H9 (cell line): ENCODE data around the gene TBC1D8. TPM values are rescaled to one million over a fixed set of nuclear protein-coding genes. Genes with fewer than 3 reads are reported as not detected.

Experiments
- DNase-seq: peaks from one replicate; pipeline ENCODE4 v3.0.0-alpha.2; 2017
- H2AFZ ChIP-seq: one replicate; pipeline ENCODE4 v1.6.1; 2013; ENCODE audit warnings: mild to moderate bottlenecking, low read length, control low read depth, moderate library complexity
- H2AK5ac ChIP-seq: 2 replicates; pipeline ENCODE4 v1.6.1; 2013; ENCODE audit warnings: low read length, control low read depth, mixed read lengths; ENCODE audit not compliant: insufficient read length
- H2BK120ac ChIP-seq: one replicate; pipeline ENCODE4 v1.6.1; 2013; ENCODE audit warnings: low read depth, mild to moderate bottlenecking, low read length, control low read depth, inconsistent platforms; ENCODE audit not compliant: poor library complexity, severe bottlenecking
- H2BK12ac ChIP-seq: 2 replicates; pipeline ENCODE4 v1.6.1; 2013; ENCODE audit warnings: low read length, control low read depth, mixed read lengths, low read depth; ENCODE audit not compliant: insufficient read length
- H2BK15ac ChIP-seq: 2 replicates; pipeline ENCODE4 v1.6.1; 2013; ENCODE audit warnings: low read depth, low read length, control low read depth
- H2BK20ac ChIP-seq: one replicate; pipeline ENCODE4 v1.6.1; 2013; ENCODE audit warnings: low read depth, mild to moderate bottlenecking, low read length, control low read depth, inconsistent platforms; ENCODE audit not compliant: poor library complexity, severe bottlenecking
- H2BK5ac ChIP-seq: 2 replicates; pipeline ENCODE4 v1.6.1; 2013; ENCODE audit warnings: low read length, control low read depth, mixed read lengths; ENCODE audit not compliant: insufficient read length
- H3K14ac ChIP-seq: 2 replicates; pipeline ENCODE4 v1.6.1; 2013; ENCODE audit warnings: low read length, control low read depth; ENCODE audit not compliant: insufficient read depth
- H3K18ac ChIP-seq: 2 replicates; pipeline ENCODE4 v1.6.1; 2013; ENCODE audit warnings: low read depth, mild to moderate bottlenecking, mixed read lengths, low read length, control low read depth; ENCODE audit not compliant: insufficient read length
- H3K23ac ChIP-seq: 2 replicates; pipeline ENCODE4 v1.6.1; 2013; ENCODE audit warnings: low read length, control low read depth, mixed read lengths, low read depth; ENCODE audit not compliant: insufficient read length
- H3K23me2 ChIP-seq: 2 replicates; pipeline ENCODE4 v1.6.1; 2013; ENCODE audit warnings: low read depth, mild to moderate bottlenecking, mixed read lengths, low read length, control low read depth; ENCODE audit not compliant: insufficient read length, poor library complexity, severe bottlenecking
- H3K27ac ChIP-seq: 2 replicates; pipeline ENCODE4 v1.5.1; 2013; ENCODE audit warnings: low read length, control low read depth, mixed read lengths, low read depth; ENCODE audit not compliant: insufficient read length
- H3K27me3 ChIP-seq: 2 replicates; pipeline ENCODE4 v1.6.1; 2013; ENCODE audit warnings: low read length, control low read depth, inconsistent platforms; ENCODE audit not compliant: insufficient read depth
- H3K4ac ChIP-seq: 2 replicates; pipeline ENCODE4 v1.6.1; 2013; ENCODE audit warnings: low read depth, mild to moderate bottlenecking, control low read depth, inconsistent platforms, low read length, moderate library complexity
- H3K4me1 ChIP-seq: 2 replicates; pipeline ENCODE4 v1.6.1; 2013; ENCODE audit warnings: low read length, control low read depth, inconsistent platforms; ENCODE audit not compliant: insufficient read depth
- H3K4me2 ChIP-seq: 2 replicates; pipeline ENCODE4 v1.6.1; 2013; ENCODE audit warnings: low read length, control low read depth, mixed read lengths; ENCODE audit not compliant: insufficient read length, insufficient read depth
- H3K56ac ChIP-seq: 2 replicates; pipeline ENCODE4 v1.6.1; 2013; ENCODE audit warnings: low read depth, mild to moderate bottlenecking, mixed read lengths, low read length, control low read depth; ENCODE audit not compliant: insufficient read length
- H3K79me1 ChIP-seq: 2 replicates; pipeline ENCODE4 v1.6.1; 2013; ENCODE audit warnings: low read depth, mild to moderate bottlenecking, moderate library complexity, low read length, control low read depth, inconsistent platforms; ENCODE audit not compliant: insufficient read depth, poor library complexity, severe bottlenecking
- H3K79me2 ChIP-seq: 2 replicates; pipeline ENCODE4 v1.6.1; 2013; ENCODE audit warnings: low read length, control low read depth, inconsistent platforms; ENCODE audit not compliant: insufficient read depth
- H3K9ac ChIP-seq: 2 replicates; pipeline ENCODE4 v1.6.1; 2013; ENCODE audit warnings: low read length, control low read depth, mixed read lengths; ENCODE audit not compliant: insufficient read length; ENCODE audit errors: extremely low read depth
- H3K9me3 ChIP-seq: one replicate; pipeline ENCODE4 v1.6.1; 2013; ENCODE audit warnings: low read depth, low read length, inconsistent platforms; ENCODE audit not compliant: control insufficient read depth
- H3T11ph ChIP-seq: one replicate; pipeline ENCODE4 v1.6.1; 2013; ENCODE audit warnings: mild to moderate bottlenecking, low read length, control low read depth, inconsistent platforms
- H4K20me1 ChIP-seq: one replicate; pipeline ENCODE4 v1.6.1; 2013; ENCODE audit not compliant: control insufficient read depth, insufficient read length, insufficient read depth
- H4K5ac ChIP-seq: 2 replicates; pipeline ENCODE4 v1.6.1; 2013; ENCODE audit warnings: low read depth, mild to moderate bottlenecking, mixed read lengths, low read length, control low read depth; ENCODE audit not compliant: insufficient read length
- H4K8ac ChIP-seq: replicated peaks from 2 replicates; pipeline ENCODE4 v1.6.1; 2013; ENCODE audit warnings: low read length, control low read depth, mixed read lengths, low read depth; ENCODE audit not compliant: insufficient read length
- H4K91ac ChIP-seq: 2 replicates; pipeline ENCODE4 v1.6.1; 2013; ENCODE audit warnings: low read depth, mild to moderate bottlenecking, moderate library complexity, mixed read lengths, low read length, control low read depth; ENCODE audit not compliant: insufficient read length
- H3K27ac Mint-ChIP-seq, 3 experiments: 2 replicates in 2 of 3; 3 replicates in 1 of 3; pipeline ENCODE4 v1.8.0; 2020 to 2021; ENCODE audit warnings: mixed read lengths in 3 of 3, mild to moderate bottlenecking in 1 of 3, moderate library complexity in 1 of 3
- H3K27me3 Mint-ChIP-seq: 2 replicates; pipeline ENCODE4 v1.8.0; 2021; ENCODE audit warnings: low read depth, mild to moderate bottlenecking, moderate library complexity, mixed read lengths
- H3K36me3 Mint-ChIP-seq, 3 experiments: 2 replicates in 2 of 3; 3 replicates in 1 of 3; pipeline ENCODE4 v1.8.0; 2020 to 2021; ENCODE audit warnings: low read depth in 3 of 3, mixed read lengths in 3 of 3; ENCODE audit not compliant: insufficient read depth in 1 of 3
- H3K4me1 Mint-ChIP-seq, 2 experiments: 2 replicates each; pipeline ENCODE4 v1.8.0; 2020; ENCODE audit warnings: mixed read lengths in 2 of 2
- H3K4me3 Mint-ChIP-seq, 2 experiments: 2 replicates in 1 of 2; 3 replicates in 1 of 2; pipeline ENCODE4 v1.8.0; 2020 to 2021; ENCODE audit warnings: mild to moderate bottlenecking in 2 of 2, mixed read lengths in 2 of 2, moderate library complexity in 1 of 2
- H3K9me3 Mint-ChIP-seq, 2 experiments: 2 replicates in 1 of 2; 3 replicates in 1 of 2; pipeline ENCODE4 v1.8.0; 2020; ENCODE audit warnings: mild to moderate bottlenecking in 2 of 2, mixed read lengths in 2 of 2, moderate library complexity in 1 of 2
- WGBS: extraction: QIAGEN DNeasy Blood & Tissue Kit; methylation state at CpG from one replicate; pipeline ENCODE4 v1.1.7; 2013; ENCODE audit warnings: missing lambda C conversion rate, low lambda C conversion rate, mixed read lengths; ENCODE audit not compliant: insufficient read length; ENCODE audit errors: extremely low coverage; 5-methylcytosine and 5-hydroxymethylcytosine counted together
- total RNA-seq: library from RNA; stranded (reverse); gene quantifications from 2 replicates; pipeline ENCODE4 v1.2.1, GENCODE V29; 2021
- TF ChIP-seq, protein P1 (sequence below): fragments of 200-600 bp; sonication (generic); conservative IDR thresholded peaks from 3 replicates; pipeline ENCODE4 v1.8.0; 2021; ENCODE audit warnings: antibody characterized with exemption, mild to moderate bottlenecking

Gene TBC1D8
- total RNA-seq, 1 experiment from 2014 or later, result 16.6 TPM

DNA sequence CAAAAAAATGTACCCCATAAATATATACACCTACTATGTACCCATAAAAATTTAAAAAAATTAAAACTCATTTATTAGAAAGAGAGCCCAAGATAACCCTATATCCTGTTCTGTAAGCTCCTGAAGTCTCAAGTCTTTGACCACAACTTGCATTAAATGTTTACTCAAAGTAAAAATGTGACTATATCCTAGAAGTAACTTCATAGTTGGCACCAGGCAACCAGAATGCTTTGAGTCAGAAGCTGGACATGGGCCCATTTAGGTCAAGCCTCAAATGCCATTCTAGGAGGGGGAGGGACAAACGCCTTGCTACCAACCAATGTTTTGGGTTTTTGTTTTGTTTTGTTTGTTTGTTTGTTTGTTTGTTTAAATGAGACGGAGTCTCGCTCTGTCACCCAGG, 9.3 kb upstream of the TBC1D8 start:
- no peak overlapping the region for H3K4me2 ChIP-seq
- no peaks in the 10 kb centered on the region for H3K23me2 ChIP-seq
- H3K4ac ChIP-seq, result no peak overlapping the region
- H4K20me1 ChIP-seq, result no peaks in the 10 kb centered on the region
- no peak overlapping the region for H3K27ac ChIP-seq
- no peak for DNase-seq
- H3K27me3 Mint-ChIP-seq, result no peaks in the 10 kb centered on the region
- H3K27me3 ChIP-seq, result no peaks in the 10 kb centered on the region
- H4K5ac ChIP-seq, result no peak overlapping the region
- H3K18ac ChIP-seq, result no peak overlapping the region
- no peaks in the 10 kb centered on the region for H3K79me2 ChIP-seq
- no peak overlapping the region for H2BK15ac ChIP-seq
- no peak overlapping the region for H2BK5ac ChIP-seq
- no peak overlapping the region for H3T11ph ChIP-seq
- no peak overlapping the region for H2AK5ac ChIP-seq
- H3K36me3 Mint-ChIP-seq, result peaks cover 6 to 14% (median 13%) of the 10 kb centered on the region in 3 experiments; a peak in 6 of 7 replicates
- H3K27ac Mint-ChIP-seq, result no peak overlapping the region
- no CpG with 5 or more reads among the region's 3 CpGs for WGBS
- no peak overlapping the region for H3K23ac ChIP-seq
- no peak overlapping the region for H3K9ac ChIP-seq
- H3K79me1 ChIP-seq, result no peaks in the 10 kb centered on the region
- TF ChIP-seq, protein P1, sequence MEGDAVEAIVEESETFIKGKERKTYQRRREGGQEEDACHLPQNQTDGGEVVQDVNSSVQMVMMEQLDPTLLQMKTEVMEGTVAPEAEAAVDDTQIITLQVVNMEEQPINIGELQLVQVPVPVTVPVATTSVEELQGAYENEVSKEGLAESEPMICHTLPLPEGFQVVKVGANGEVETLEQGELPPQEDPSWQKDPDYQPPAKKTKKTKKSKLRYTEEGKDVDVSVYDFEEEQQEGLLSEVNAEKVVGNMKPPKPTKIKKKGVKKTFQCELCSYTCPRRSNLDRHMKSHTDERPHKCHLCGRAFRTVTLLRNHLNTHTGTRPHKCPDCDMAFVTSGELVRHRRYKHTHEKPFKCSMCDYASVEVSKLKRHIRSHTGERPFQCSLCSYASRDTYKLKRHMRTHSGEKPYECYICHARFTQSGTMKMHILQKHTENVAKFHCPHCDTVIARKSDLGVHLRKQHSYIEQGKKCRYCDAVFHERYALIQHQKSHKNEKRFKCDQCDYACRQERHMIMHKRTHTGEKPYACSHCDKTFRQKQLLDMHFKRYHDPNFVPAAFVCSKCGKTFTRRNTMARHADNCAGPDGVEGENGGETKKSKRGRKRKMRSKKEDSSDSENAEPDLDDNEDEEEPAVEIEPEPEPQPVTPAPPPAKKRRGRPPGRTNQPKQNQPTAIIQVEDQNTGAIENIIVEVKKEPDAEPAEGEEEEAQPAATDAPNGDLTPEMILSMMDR, result no peak
- no peak overlapping the region for H3K14ac ChIP-seq
- H3K4me1 Mint-ChIP-seq, result peaks cover 20% of the 10 kb centered on the region in 2 experiments
- no peak overlapping the region for H2BK12ac ChIP-seq
- no peak overlapping the region for H2BK20ac ChIP-seq
- no peak overlapping the region for H4K8ac ChIP-seq
- H3K9me3 Mint-ChIP-seq, result peaks cover 16 to 20% of the 10 kb centered on the region in 2 experiments; a peak in 4 of 5 replicates
- no peak overlapping the region for H2AFZ ChIP-seq
- H2BK120ac ChIP-seq, result no peak overlapping the region
- no peak overlapping the region for H3K4me3 Mint-ChIP-seq
- H3K9me3 ChIP-seq, result no peaks in the 10 kb centered on the region
- no peak overlapping the region for H4K91ac ChIP-seq
- H3K4me1 ChIP-seq, result no peaks in the 10 kb centered on the region; the same call in 1 of the 2 replicates
- no peak overlapping the region for H3K56ac ChIP-seq
